HEK293 (cell line): ENCODE measurements around the gene CRYGN.

Source experiments
- HOXC10 ChIP-seq: sonication (generic); formaldehyde crosslinking; IDR thresholded peaks from 2 replicates; pipeline ENCODE4 v1.8.1; 2023; ENCODE audit warnings: mild to moderate bottlenecking, missing genetic modification reagents
- PBX3 ChIP-seq: sonication (generic); formaldehyde crosslinking; IDR thresholded peaks from 2 replicates; pipeline ENCODE4 v1.8.1; 2022; ENCODE audit warnings: mild to moderate bottlenecking, moderate library complexity, missing genetic modification reagents
- ZNF10 ChIP-seq: fragments of 450-650 bp; formaldehyde crosslinking; IDR thresholded peaks from 2 replicates; pipeline ENCODE4 v1.5.1; 2017; ENCODE audit warnings: missing biosample characterization, missing genetic modification characterization
- ZNF175 ChIP-seq: fragments of 450-650 bp; formaldehyde crosslinking; IDR thresholded peaks from 2 replicates; pipeline ENCODE4 v1.5.1; 2016; ENCODE audit warnings: missing biosample characterization, missing genetic modification characterization
- ZNF2 ChIP-seq: fragments of 450-650 bp; formaldehyde crosslinking; IDR thresholded peaks from 2 replicates; pipeline ENCODE4 v1.5.1; 2016; ENCODE audit warnings: missing biosample characterization, missing genetic modification characterization
- ZNF274 ChIP-seq, 2 experiments: fragments of 200-500 bp in 1 of 2; fragments of 450-650 bp in 1 of 2; sonication (Bioruptor generic) in 1 of 2; formaldehyde crosslinking in 1 of 2; IDR thresholded peaks; 2 replicates each; pipeline versions ENCODE4 v1.5.1 to v1.6.1; 2014 to 2016; ENCODE audit warnings: borderline replicate concordance in 1 of 2, inconsistent platforms in 1 of 2, low read length in 1 of 2, missing biosample characterization in 1 of 2, missing genetic modification characterization in 1 of 2
- ZNF302 ChIP-seq: fragments of 450-650 bp; formaldehyde crosslinking; IDR thresholded peaks from 2 replicates; pipeline ENCODE4 v1.5.1; 2016; ENCODE audit warnings: missing biosample characterization, missing genetic modification characterization, low read depth
- ZNF398 ChIP-seq: fragments of 450-650 bp; formaldehyde crosslinking; IDR thresholded peaks from 2 replicates; pipeline ENCODE4 v1.5.1; 2017; ENCODE audit warnings: missing biosample characterization, missing genetic modification characterization
- ZNF654 ChIP-seq: fragments of 450-650 bp; formaldehyde crosslinking; IDR thresholded peaks from 2 replicates; pipeline ENCODE4 v1.5.1; 2016; ENCODE audit warnings: low read depth, missing biosample characterization, missing genetic modification characterization
- ZSCAN18 ChIP-seq: fragments of 450-650 bp; formaldehyde crosslinking; IDR thresholded peaks from 2 replicates; pipeline ENCODE4 v1.5.1; 2016; ENCODE audit warnings: missing biosample characterization, missing genetic modification characterization
- ZSCAN30 ChIP-seq: fragments of 450-650 bp; IDR thresholded peaks from 2 replicates; pipeline ENCODE4 v1.5.1; 2018; ENCODE audit warnings: missing biosample characterization, mild to moderate bottlenecking, missing genetic modification characterization, moderate library complexity
- TF ChIP-seq, protein P1 (sequence below): fragments of 450-650 bp; formaldehyde crosslinking; IDR thresholded peaks from 2 replicates; pipeline ENCODE4 v1.5.1; 2016; ENCODE audit warnings: missing biosample characterization, missing genetic modification characterization
- TF ChIP-seq, protein P2 (sequence below): fragments of 450-650 bp; formaldehyde crosslinking; IDR thresholded peaks from 2 replicates; pipeline ENCODE4 v1.5.1; 2016; ENCODE audit warnings: missing biosample characterization, missing genetic modification characterization, borderline replicate concordance
- TF ChIP-seq, protein P3 (sequence below): fragments of 450-650 bp; formaldehyde crosslinking; IDR thresholded peaks from 2 replicates; pipeline ENCODE4 v1.5.1; 2016; ENCODE audit warnings: missing biosample characterization, missing genetic modification characterization, low read depth

- TF ChIP-seq, protein P1, sequence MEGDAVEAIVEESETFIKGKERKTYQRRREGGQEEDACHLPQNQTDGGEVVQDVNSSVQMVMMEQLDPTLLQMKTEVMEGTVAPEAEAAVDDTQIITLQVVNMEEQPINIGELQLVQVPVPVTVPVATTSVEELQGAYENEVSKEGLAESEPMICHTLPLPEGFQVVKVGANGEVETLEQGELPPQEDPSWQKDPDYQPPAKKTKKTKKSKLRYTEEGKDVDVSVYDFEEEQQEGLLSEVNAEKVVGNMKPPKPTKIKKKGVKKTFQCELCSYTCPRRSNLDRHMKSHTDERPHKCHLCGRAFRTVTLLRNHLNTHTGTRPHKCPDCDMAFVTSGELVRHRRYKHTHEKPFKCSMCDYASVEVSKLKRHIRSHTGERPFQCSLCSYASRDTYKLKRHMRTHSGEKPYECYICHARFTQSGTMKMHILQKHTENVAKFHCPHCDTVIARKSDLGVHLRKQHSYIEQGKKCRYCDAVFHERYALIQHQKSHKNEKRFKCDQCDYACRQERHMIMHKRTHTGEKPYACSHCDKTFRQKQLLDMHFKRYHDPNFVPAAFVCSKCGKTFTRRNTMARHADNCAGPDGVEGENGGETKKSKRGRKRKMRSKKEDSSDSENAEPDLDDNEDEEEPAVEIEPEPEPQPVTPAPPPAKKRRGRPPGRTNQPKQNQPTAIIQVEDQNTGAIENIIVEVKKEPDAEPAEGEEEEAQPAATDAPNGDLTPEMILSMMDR (tag by site-specific recombination), result no peak
- no peak for TF ChIP-seq ZNF302
- no peak for TF ChIP-seq ZNF2 (tag by site-specific recombination)
- TF ChIP-seq ZNF10 (tag by site-specific recombination), result no peak
- TF ChIP-seq, protein P2, sequence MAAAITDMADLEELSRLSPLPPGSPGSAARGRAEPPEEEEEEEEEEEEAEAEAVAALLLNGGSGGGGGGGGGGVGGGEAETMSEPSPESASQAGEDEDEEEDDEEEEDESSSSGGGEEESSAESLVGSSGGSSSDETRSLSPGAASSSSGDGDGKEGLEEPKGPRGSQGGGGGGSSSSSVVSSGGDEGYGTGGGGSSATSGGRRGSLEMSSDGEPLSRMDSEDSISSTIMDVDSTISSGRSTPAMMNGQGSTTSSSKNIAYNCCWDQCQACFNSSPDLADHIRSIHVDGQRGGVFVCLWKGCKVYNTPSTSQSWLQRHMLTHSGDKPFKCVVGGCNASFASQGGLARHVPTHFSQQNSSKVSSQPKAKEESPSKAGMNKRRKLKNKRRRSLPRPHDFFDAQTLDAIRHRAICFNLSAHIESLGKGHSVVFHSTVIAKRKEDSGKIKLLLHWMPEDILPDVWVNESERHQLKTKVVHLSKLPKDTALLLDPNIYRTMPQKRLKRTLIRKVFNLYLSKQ (tag by site-specific recombination), result no peak
- TF ChIP-seq ZNF398 (tag by site-specific recombination), result no peak
- TF ChIP-seq PBX3 (CRISPR knock-in tag), result no peak
- TF ChIP-seq ZNF175, result no peak
- TF ChIP-seq ZSCAN18 (tag by site-specific recombination), result no peak
- no peak for TF ChIP-seq ZNF274 (IDR thresholded peaks at IDR 0.05; ENCODE audit: low read length)
- no peak for TF ChIP-seq ZNF274 (tag by site-specific recombination; IDR thresholded peaks at IDR 0.05; ENCODE audit: borderline replicate concordance)
- TF ChIP-seq ZSCAN30 (tag by site-specific recombination), result no peak
- TF ChIP-seq ZNF654 (tag by site-specific recombination), result no peak
- no peak for TF ChIP-seq HOXC10 (CRISPR knock-in tag)
- TF ChIP-seq, protein P3, sequence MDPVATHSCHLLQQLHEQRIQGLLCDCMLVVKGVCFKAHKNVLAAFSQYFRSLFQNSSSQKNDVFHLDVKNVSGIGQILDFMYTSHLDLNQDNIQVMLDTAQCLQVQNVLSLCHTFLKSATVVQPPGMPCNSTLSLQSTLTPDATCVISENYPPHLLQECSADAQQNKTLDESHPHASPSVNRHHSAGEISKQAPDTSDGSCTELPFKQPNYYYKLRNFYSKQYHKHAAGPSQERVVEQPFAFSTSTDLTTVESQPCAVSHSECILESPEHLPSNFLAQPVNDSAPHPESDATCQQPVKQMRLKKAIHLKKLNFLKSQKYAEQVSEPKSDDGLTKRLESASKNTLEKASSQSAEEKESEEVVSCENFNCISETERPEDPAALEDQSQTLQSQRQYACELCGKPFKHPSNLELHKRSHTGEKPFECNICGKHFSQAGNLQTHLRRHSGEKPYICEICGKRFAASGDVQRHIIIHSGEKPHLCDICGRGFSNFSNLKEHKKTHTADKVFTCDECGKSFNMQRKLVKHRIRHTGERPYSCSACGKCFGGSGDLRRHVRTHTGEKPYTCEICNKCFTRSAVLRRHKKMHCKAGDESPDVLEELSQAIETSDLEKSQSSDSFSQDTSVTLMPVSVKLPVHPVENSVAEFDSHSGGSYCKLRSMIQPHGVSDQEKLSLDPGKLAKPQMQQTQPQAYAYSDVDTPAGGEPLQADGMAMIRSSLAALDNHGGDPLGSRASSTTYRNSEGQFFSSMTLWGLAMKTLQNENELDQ (tag by site-specific recombination), result no peak
Measured at GRCh38 chr7:151431281-151431767, 8.6 kb downstream of the CRYGN start.
